ENCODE results near the gene SLFN12.
A peak's percentile ranks its signal among the peaks of the same experiment; 100 is the strongest.

The SLFN12 gene

GRCh38 chr17:35387496-35387895 lies 44.8 kb downstream of the SLFN12 start:
- no peak overlapping the region for H3K4me3 ChIP-seq (ENCODE audit: low read depth, low read length)
- no peak for DNase-seq (ENCODE audit: low read depth)
- no peak for TF ChIP-seq CTCF (IDR thresholded peaks at IDR 0.05; ENCODE audit: insufficient read depth, low read depth, low read length, missing control alignments)

- no peak for DNase-seq (ENCODE audit: low read depth)
- no peak for TF ChIP-seq CTCF (IDR thresholded peaks at IDR 0.05; ENCODE audit: insufficient read depth, low read depth, low read length, missing control alignments)
- no peak overlapping the region for H3K4me3 ChIP-seq (ENCODE audit: low read depth, low read length)
These were observed 54.6 kb downstream of the SLFN12 start for GRCh38 chr17:35377706-35378105.

- no peak for TF ChIP-seq CTCF (IDR thresholded peaks at IDR 0.05; ENCODE audit: insufficient read depth, low read depth, low read length, missing control alignments)
- no peak for DNase-seq (ENCODE audit: low read depth)
- H3K4me3 ChIP-seq (ENCODE audit: low read depth, low read length), result no peak overlapping the region
These were observed 55.2 kb downstream of the SLFN12 start for GRCh38 chr17:35377068-35377467.

- no peak for DNase-seq (ENCODE audit: low read depth)
These were observed 56.1 kb downstream of the SLFN12 start for GRCh38 chr17:35376245-35376644.

GRCh38 chr17:35374766-35375344 lies 57.4 kb downstream of the SLFN12 start:
- no peak for DNase-seq (ENCODE audit: low read depth)
- TF ChIP-seq CTCF (IDR thresholded peaks at IDR 0.05; ENCODE audit: insufficient read depth, low read depth, low read length, missing control alignments), result no peak
- peak overlapping the region; percentile 72 for H3K4me3 ChIP-seq (ENCODE audit: low read depth, low read length)

More at GRCh38 chr17:35376245-35376644, 56.1 kb downstream of the SLFN12 start:
- no peak overlapping the region for H3K4me3 ChIP-seq (ENCODE audit: low read depth, low read length)
- TF ChIP-seq CTCF (IDR thresholded peaks at IDR 0.05; ENCODE audit: insufficient read depth, low read depth, low read length, missing control alignments), result no peak

GRCh38 chr17:35373984-35374765 lies 58.1 kb downstream of the SLFN12 start:
- DNase-seq (ENCODE audit: low read depth), result peak; percentile 44
- H3K4me3 ChIP-seq (ENCODE audit: low read depth, low read length), result peak overlapping the region; percentile 72
- no peak for TF ChIP-seq CTCF (IDR thresholded peaks at IDR 0.05; ENCODE audit: insufficient read depth, low read depth, low read length, missing control alignments)
